ENCODE data around the gene CCDC13.

GRCh38 chr3:42746455-42747450 lies 26.3 kb downstream of the CCDC13 start:
- TF ChIP-seq, protein P1, sequence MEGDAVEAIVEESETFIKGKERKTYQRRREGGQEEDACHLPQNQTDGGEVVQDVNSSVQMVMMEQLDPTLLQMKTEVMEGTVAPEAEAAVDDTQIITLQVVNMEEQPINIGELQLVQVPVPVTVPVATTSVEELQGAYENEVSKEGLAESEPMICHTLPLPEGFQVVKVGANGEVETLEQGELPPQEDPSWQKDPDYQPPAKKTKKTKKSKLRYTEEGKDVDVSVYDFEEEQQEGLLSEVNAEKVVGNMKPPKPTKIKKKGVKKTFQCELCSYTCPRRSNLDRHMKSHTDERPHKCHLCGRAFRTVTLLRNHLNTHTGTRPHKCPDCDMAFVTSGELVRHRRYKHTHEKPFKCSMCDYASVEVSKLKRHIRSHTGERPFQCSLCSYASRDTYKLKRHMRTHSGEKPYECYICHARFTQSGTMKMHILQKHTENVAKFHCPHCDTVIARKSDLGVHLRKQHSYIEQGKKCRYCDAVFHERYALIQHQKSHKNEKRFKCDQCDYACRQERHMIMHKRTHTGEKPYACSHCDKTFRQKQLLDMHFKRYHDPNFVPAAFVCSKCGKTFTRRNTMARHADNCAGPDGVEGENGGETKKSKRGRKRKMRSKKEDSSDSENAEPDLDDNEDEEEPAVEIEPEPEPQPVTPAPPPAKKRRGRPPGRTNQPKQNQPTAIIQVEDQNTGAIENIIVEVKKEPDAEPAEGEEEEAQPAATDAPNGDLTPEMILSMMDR (IDR thresholded peaks at IDR 0.05; ENCODE audit: low read depth, low read length, missing input control) = no peak
- TF ChIP-seq TAF1 (conservative IDR thresholded peaks at IDR 0.05) (no peak), YY1 (IDR thresholded peaks at IDR 0.05) (no peak), REST (IDR thresholded peaks at IDR 0.05) (no peak)

Measured in liver (tissue), 3 donors.